ENCODE results near the gene NRXN3.
"Not testable (repeated sequence)": the region's sequence is repeated elsewhere in the genome, so short reads cannot be mapped to it uniquely, and the experiment has no call there.

The NRXN3 gene

GRCh38 chr14:79734151-79734550 is 1564.0 kb downstream of the NRXN3 start:
- no peak for DNase-seq (ENCODE audit: low read depth)

- DNase-seq (ENCODE audit: low read depth), result no peak
Observed at GRCh38 chr14:79734656-79735055, 1564.5 kb downstream of the NRXN3 start.

- no peak for DNase-seq (ENCODE audit: low read depth)
Observed at GRCh38 chr14:79735121-79735520, 1564.9 kb downstream of the NRXN3 start.

GRCh38 chr14:79740066-79740601 is 1570.0 kb downstream of the NRXN3 start:
- DNase-seq (ENCODE audit: low read depth), result no peak

DNA sequence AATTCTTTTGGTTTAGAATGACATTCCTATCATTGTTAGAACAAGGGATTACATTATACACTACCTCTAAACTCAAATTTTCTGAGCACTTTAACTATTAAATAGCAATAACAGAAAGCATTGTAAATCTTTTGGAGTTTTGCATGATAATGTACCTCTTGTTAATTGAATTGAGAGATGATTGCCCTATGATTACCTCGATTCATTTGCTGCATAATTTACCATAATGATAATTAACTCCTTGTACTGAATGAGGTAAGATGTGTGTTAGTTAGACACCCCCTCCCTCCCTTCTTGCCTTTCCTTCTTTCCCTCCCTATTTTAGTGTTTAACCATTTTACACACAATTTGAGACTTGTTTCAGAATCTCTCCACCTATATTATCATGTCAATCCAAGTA is 1572.0 kb downstream of the NRXN3 start:
- no peak for DNase-seq (ENCODE audit: low read depth)

- DNase-seq (ENCODE audit: low read depth), result no peak
Observed at GRCh38 chr14:79745046-79745445, 1574.9 kb downstream of the NRXN3 start.

DNA sequence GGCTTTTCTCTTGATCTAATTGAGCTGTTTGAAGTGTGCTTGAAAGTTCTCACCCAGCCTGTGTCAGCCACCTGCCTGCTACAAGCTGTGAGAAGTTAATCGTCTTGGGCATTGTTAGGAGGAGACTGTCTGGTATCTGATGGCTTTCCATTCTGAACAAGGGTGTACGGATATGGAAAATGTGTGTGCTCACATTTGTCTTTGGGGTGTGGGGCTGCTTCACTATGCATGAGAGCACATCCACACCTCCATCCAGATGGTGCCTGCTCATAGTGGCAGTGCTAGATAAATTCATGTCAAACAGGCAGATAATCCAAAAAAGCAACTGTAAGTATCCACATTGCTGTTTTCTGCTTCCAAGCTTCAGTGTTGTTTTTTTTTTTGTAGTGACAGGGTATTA is 1578.9 kb downstream of the NRXN3 start:
- no peak for DNase-seq (ENCODE audit: low read depth)

DNA sequence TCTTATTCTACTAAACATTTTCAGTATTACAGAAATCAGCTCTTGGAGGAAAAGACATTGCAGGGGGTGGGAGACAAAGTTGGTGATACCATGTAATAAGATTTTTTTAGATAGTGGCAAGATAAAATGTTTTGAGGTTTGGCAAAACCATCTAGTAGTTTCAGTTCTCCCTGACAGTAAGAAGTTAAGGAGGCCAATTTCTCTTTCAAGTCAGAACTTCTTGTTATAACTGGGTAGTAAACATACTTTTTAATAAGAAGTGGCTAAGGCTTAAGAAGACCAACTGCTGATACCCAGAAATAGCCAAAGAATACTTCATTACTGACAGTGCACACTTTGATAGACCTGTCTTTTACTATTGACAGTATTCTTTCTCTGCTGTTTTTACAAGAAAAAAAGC is 1588.8 kb downstream of the NRXN3 start:
- DNase-seq (ENCODE audit: low read depth), result no peak

DNA sequence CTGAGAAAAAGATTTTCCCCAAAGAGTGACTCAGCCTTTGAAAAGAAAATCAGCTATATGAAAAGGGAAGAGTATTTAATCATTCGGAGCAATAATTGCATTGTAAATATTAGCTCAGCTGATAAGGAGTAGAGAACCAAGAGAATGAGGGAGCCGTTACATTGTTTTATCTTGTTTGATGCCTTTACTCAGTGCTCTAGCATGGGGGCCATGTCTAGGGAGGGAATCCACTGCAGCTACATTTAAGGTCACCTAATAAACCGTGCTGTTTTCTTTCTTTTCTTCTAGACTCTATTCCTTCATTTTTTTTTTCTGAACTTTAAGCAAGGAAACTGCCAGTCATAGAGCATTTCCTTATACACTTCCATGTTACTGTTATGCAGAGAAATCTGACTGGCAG is 1594.2 kb downstream of the NRXN3 start:
- DNase-seq (ENCODE audit: low read depth), result no peak

DNA sequence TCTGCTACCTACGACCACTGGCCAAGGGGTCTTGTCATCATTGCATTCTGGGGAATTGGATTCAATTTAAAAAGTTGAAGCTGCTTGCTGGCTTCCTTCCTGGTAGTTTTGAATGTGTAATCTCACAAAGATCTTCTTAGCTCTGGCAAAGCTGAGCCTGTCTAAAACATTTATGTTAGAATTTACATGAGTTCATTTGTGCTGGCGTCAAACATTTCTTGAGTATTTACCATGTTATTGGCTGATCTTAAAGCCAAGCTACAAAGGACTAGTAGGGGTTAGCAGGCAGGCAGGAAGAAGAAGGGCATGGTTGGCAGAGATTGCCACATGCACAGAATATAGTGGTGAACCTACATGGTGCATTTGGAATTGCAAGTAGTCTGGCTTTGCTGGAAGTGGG is 1596.3 kb downstream of the NRXN3 start:
- DNase-seq (ENCODE audit: low read depth), result no peak

DNA sequence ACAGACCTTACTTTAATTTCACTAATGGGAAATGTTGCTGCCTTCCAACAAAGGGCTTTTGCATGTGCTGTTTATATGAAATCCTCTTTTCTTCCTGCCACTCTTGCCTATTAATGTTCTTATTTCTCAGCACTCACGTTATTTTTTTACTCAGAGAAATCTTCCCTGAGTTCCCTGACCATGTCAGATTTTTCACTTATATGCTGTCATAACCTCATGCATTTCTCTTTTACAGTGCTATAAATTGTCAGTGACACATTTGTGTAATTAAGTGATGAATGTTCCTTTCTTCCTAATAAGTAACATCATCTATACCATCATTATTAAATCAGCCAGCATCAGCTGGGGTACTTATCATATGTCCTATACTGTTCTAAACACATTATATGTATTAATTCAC is 1597.1 kb downstream of the NRXN3 start:
- DNase-seq (ENCODE audit: low read depth), result no peak

DNA sequence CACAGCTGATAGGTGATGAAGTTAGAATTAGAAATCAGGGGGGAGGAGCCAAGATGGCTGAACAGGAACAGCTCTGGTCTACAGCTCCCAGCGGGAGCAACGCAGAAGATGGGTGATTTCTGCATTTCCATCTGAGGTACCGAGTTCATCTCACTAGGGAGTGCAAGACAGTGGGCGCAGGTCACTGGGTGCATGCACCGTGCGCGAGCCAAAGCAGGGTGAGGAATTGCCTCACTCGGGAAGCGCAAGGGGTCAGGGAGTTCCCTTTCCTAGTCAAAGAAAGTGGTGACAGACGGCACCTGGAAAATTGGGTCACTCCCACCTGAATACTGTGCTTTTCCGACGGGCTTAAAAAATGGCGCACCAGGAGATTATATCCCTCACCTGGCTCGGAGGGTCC is 1597.5 kb downstream of the NRXN3 start:
- DNase-seq (ENCODE audit: low read depth), result not testable (repeated sequence)

- DNase-seq (ENCODE audit: low read depth), result no peak
Observed at GRCh38 chr14:79781882-79782281, 1611.7 kb downstream of the NRXN3 start.

GRCh38 chr14:79783041-79783440 is 1612.9 kb downstream of the NRXN3 start:
- no peak for DNase-seq (ENCODE audit: low read depth)

DNA sequence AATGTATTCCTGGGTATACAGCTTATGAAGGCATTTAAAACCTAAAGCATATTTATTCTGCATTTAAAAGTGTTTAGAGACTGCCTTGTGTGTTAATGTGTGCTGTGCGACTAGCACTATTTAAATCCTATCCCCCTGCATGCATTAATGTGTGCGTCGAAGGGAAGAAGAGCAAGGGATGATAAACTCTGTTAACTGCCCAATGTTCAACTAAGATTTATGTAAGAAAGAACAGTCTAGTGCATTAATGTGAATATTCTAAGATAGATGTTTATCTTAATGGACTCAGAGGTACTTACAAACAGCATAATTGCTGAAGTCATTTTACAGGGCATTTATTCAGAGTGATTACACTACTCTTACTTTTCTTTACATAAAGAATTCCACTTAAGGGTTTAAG is 1616.3 kb downstream of the NRXN3 start:
- DNase-seq (ENCODE audit: low read depth), result no peak

DNA sequence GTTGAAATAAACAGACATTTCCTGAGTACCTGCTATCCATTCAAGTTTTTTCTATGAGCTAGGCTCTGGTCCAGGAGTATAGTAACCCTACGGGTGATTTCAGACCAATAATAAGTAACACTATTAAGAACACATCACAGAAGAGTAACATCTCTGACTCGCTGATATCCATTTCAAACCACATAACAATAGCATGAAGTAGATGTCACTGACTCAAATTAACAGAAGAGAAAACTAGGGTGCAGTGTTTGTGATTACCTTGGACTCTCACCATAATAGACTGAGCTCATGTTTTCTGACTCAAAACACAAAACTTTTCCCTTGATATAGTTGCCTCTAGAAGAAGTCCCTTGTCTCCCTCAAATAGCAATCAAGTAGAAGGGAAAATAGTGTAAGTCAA is 1618.2 kb downstream of the NRXN3 start:
- no peak for DNase-seq (ENCODE audit: low read depth)

DNA sequence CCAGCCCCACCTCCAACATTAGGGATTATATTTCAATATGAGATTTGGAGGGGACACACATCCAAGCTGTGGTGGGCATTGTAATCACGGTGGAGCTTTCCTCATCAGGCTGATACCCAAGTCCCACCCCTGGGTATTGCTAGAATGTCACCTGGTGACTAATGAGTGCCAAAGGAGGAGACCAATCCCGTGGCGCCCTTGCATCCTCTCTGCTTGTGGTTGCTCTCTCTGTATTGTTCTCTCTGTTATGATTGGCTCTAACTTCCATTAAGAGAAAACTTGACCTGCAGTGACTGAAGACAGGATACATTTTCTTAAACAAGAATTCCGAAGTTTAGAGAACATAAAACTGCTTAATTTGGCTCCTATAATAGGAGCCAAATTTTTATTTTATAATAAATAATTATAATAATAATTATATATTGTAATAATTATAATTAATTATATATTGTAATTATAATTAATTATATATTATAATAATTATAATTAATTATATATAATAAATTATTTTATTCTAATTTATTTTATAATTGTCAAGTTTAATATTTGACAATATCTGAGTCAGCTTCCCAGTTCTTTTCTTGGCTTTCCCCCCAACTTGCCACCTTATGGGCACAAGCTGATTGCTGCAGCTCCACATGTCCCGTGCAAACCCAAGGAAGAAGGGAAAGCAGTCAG is 1621.0 kb downstream of the NRXN3 start:
- no peak for DNase-seq (ENCODE audit: low read depth)

GRCh38 chr14:79802093-79802492 is 1631.9 kb downstream of the NRXN3 start:
- no peak for DNase-seq (ENCODE audit: low read depth)

GRCh38 chr14:79805636-79806035 is 1635.5 kb downstream of the NRXN3 start:
- no peak for DNase-seq (ENCODE audit: low read depth)

- DNase-seq (ENCODE audit: low read depth), result no peak
Observed at GRCh38 chr14:79809849-79810612, 1639.9 kb downstream of the NRXN3 start.

GRCh38 chr14:79820866-79821535 is 1650.8 kb downstream of the NRXN3 start:
- DNase-seq (ENCODE audit: low read depth), result no peak

DNA sequence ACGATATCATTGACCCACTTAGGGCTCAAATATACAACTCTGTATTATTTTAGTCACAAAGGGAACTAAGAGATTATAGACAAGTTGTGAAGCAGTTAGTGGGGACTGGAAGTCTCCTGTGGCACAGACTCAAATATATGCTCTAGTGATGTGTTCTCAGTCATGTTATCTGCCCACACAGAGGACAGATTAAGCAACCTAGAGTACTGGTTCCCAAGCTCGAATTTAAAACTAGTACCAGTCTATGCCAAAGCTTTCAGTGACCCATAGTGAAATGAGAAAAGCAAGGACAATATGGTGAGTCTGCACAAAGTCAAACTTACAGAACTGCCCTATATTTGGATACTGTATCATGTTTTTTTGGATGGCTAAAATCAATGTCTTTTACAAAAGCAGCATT is 1651.9 kb downstream of the NRXN3 start:
- DNase-seq (ENCODE audit: low read depth), result no peak

- no peak for DNase-seq (ENCODE audit: low read depth)
Observed at GRCh38 chr14:79825046-79825521, 1654.9 kb downstream of the NRXN3 start.
